ENCODE results near the gene CYTH3.

DNA sequence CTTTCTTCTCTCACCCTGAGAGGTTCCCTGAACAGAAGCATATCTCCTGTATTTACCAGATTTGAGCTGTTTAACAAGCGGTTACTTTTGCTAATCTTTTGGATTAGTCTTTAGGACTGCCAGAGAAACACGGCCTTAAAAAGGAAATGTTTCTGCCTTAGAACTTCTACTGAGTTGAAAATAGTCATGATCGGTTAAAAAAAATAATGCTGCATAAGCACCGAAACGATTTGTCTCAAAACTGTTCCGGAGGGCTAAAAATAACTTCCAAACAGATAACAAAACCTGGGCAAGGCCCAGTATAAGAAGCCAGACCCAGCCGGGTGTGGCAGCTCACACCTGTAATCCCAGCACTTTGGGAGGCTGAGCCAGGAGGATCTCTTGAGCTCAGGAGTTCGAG lies 43.3 kb upstream of the CYTH3 start:
- TF ChIP-seq CTCF (IDR thresholded peaks at IDR 0.05) (no peak), ZFX (IDR thresholded peaks at IDR 0.05; ENCODE audit: borderline replicate concordance) (no peak)

Data from 22Rv1 (cell line).